ENCODE measurements around the gene CMAS.

GRCh38 chr12:22059976-22060647, 14.1 kb downstream of the CMAS start:
- TF ChIP-seq, protein P1, sequence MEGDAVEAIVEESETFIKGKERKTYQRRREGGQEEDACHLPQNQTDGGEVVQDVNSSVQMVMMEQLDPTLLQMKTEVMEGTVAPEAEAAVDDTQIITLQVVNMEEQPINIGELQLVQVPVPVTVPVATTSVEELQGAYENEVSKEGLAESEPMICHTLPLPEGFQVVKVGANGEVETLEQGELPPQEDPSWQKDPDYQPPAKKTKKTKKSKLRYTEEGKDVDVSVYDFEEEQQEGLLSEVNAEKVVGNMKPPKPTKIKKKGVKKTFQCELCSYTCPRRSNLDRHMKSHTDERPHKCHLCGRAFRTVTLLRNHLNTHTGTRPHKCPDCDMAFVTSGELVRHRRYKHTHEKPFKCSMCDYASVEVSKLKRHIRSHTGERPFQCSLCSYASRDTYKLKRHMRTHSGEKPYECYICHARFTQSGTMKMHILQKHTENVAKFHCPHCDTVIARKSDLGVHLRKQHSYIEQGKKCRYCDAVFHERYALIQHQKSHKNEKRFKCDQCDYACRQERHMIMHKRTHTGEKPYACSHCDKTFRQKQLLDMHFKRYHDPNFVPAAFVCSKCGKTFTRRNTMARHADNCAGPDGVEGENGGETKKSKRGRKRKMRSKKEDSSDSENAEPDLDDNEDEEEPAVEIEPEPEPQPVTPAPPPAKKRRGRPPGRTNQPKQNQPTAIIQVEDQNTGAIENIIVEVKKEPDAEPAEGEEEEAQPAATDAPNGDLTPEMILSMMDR (IDR thresholded peaks at IDR 0.05) = no peak
- TF ChIP-seq POLR2A (IDR thresholded peaks at IDR 0.05) = no peak
